ENCODE measurements around the gene CUX1. TPM values are rescaled to one million over a fixed set of nuclear protein-coding genes. Genes with fewer than 3 reads are reported as not detected.
"Not testable (repeated sequence)": the region's sequence is repeated elsewhere in the genome, so short reads cannot be mapped to it uniquely, and the experiment has no call there.

The CUX1 gene
- polyA plus RNA-seq, 12 donors, result 38.3 to 53.1 (median 44.7) TPM

DNA sequence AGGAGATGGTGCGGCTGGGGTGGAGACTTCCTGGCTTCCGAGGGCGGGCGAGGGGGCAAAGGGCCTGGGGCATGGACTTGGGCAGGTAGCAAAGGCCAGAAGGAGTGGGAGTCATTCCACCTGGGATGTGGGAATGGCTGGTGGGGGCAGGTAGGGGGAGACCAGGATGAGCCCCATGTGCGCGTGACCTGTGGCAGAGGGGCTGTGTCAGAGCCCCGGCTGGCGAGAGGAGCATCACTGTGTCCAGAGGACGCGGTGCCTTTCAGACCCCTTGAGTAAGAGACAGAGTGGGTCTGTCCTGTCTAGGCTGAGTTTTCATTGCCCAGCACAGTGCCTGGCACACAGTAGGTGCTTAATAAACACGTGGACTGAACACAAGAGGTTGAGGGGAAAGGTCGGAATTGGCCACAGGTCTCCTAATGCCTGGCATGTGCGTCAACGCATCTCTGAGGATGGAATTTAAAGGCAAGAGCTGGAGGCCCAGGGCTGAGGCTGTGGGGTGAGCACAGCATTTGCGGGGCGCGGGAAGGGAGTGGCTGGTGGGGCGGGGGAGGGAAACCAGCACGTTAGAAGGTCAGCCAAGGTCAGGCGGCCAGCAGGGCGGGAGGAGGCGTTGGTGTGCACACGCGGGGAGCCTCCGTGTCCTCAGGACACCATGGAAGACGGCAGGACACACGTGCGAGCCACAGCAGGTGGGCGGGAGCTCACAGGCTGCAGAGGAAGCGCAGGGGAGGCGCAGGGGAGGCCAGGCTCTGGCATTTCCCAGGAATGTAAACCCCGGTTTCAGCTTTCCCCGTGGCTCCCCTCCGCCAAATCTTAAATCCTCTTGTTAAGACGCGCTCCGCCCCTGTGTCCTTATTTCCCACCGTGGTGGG is 51.8 kb downstream of the CUX1 start:
- no peak for DNase-seq

DNA sequence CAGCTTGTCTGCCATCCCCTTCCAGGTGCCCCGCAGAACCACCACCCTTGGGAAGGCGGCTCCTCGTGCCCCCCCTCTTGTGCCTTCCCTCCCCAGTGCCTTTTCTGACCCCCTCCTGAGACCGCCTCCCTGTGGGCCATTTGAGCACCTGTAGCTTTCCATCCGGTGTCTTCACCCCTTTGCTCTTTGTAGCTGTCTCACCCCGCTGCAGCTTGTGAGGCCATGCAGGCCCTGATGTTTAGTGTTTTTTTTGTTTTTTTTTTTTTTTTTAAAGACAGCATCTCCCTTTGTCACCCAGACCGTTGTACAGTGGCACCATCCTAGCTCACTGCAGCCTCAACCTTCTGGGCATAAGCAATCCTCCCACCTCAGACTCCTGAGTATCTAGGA is 52.5 kb downstream of the CUX1 start:
- no peak for DNase-seq

DNA sequence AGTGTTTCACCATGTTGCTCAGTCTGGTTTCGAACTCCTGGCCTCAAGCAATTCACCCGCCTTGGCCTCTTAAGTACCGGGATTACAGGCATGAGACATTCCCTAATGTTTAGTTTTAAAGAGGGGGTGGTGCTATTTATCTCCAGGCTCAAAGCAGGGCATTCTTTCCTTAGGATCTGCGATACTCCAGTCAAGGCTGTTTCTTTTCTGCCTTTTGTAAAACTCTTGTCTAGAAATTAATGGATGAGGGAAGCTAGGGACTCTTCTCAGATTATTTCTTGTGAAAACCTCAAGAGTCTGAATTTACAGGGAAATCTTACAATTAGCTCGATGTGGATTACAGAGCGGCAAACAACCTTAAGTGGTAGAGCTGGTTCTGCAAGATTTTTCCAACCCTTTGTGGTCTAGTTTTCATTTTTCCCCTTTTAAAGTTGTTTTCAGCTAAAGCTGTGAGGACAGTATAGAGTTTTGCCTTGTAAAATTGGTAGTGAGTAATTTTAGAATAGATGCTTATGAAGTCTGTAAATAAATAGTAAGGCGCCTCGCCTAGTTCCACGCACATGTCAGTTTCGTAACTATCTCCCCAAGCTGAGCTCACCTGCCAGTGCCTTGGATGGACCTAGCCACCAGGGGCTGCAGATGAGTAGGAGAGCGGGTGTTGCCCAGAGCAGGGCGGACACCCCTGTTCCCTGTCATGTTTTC is 53.1 kb downstream of the CUX1 start:
- DNase-seq, result no peak

DNA sequence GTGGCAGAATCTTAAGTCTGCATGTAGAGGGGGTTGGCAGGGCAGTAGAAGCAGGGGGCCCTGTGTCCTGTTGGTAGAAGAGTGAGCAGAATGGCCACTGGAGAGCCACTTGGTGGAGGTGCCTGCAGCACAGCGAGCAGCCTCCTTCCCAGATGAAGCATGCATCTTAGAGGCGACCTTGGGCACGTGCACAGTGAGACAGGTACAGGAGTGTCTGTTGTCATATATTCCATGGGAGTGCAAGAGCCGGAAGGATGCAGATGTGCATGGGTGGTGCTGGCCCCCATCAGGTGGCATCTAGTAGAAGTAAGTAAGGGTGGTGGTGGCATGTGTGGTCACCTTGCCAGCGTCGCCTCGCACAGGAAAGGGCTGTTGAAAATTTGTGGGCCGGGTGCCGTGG is 53.9 kb downstream of the CUX1 start:
- no peak for DNase-seq

DNA sequence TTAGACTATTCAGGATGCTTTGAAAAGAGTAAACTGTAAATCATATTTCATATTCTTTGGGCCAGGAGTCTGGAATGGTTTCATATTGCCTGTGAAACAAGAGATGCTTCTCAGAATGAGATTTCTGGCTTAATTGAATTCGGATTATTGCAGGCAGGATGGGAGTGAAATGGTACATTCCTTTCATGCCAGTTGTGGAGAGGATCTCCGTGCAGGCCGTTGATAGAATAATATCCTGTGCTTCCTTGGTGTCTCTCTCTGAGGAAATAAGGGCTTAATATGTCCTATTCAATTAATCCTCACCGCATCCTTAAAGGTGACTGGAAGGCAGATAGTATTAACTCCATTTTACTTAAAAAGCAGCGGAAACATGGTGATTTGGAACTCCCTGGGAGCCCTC is 56.6 kb downstream of the CUX1 start:
- no peak for DNase-seq

DNA sequence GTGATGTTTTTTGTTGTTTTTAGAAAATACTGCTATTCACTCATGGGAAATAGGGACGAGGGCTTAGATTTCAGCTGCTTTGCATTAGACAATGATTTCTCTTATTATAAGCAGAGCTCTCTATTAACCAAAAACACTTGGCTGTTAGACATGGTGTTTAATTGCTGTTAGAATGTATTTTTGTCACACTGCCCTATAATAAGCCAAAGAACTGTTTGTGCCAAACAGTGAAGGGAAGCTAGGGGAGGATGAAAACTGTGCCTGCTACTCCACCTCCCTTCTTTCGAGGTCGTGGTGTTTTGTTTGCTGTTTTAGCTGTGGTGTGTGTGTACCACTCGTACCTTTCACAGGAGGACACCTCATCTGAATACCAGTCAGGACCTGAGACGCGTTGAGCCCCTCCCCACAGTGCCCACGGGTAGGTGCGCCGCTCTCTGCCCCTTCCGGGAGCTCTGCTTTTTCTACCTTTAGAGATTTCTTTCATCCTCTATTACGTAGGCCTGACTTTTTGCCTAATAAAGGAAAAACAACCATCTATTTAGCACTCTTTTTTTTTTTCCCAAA is 57.9 kb downstream of the CUX1 start:
- DNase-seq, result no peak

DNA sequence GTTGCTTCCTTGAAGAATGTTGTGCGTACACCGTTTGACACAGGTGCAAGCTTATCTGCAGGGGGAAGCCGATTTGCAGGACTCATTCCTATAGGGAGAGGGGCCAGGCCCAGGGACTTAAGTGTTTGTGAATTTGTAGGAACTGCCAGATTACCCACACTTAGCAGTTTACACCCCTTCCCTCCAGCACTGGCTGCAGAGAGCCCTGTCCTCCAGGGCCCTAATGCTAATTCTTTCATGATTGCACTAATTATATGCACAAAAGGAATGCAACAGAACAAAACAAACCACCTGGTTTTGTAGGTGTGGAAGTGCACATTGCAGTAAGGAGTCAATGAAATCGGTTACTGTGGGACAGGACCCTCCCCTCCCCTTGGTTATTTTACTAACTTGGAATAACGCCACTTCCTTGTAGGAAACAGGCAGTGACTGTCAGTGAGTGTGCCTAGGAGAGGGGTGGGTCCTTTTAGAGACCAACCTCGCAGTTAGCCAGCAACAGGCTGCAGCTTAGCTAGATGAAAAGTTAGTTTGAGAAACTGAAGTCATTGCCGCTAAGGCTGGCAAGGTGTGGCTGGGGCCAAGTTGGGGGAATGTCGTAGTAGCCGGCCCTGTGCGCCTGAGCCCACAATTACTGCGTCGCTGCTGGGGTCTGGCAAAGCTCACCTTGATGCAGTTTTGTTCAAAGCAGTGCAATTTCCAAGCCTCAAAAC is 60.6 kb downstream of the CUX1 start:
- no peak for DNase-seq

DNA sequence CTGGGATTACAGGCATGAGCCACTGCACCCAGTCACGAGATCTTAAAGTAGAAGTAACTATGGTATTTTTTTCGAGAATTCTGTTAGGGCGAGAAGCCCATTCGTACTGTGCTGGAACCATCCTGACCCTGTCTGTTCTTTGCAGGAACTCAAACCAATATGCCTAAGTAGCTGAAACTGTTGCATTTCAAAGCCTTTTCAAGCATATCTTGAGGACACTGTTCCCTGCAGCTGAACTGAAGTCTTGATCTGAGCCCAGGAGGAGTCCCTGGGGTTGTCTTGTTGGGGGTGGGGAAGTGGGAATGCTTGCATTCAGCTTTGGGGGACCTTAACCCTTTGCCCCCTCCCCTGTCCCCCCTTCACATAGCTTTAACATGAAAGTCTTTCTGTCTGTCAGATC is 61.5 kb downstream of the CUX1 start:
- DNase-seq, result no peak

DNA sequence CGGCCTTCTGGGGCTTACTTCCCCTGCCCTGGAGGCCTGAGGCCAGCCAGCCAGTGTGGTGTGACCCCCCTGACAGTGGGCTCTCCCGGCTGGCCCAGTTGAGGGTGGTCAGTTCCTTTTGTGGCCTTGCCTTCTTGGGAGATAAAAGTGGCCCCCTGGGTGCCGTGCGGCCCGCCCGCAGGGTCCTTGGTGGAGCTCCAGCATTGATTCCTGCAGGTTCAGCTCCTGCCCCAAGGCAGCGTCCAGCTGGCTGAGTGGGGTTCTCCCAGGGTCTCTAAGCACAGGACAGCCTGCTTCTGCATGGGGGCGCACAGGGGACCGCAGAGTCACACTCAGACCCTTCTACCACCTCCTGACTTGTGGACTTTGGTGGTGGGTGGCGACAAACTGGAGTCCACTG is 62.1 kb downstream of the CUX1 start:
- DNase-seq, result no peak

DNA sequence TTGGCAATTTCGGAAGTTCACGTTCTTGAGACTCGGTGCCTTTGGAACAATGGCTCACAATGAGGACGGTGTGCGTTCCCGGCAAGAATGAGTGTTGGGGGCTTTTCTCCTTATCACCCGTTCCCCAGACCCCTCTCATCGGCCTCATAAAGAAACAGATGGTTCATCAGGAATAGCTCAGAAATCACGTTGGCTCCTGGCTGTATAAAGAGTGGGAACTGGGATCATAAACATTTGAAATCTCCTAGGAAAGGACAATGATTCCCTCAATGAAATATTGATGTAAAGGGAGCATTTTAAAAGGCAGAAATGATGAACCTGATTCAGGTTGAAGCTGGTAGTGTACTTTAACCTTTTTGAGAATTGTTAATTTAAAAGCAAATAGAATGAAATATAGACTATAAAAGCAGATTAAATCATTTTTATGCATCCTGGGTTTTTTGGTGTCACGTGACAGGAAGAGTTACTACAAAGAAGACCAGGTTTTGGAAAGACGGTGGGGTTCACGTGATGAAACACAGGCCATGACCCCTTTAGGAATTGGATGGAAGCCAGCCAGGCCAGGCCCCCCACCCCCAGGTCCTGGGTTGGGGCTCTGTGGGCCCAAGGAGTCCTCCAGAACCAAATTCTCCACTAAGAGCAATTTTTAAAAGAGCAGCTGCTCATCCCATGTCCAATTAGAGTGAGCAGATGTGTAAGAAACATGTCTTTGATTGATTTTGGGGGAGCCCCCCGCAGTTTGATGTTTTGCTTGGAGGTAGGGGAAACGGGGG is 63.0 kb downstream of the CUX1 start:
- DNase-seq, result no peak

DNA sequence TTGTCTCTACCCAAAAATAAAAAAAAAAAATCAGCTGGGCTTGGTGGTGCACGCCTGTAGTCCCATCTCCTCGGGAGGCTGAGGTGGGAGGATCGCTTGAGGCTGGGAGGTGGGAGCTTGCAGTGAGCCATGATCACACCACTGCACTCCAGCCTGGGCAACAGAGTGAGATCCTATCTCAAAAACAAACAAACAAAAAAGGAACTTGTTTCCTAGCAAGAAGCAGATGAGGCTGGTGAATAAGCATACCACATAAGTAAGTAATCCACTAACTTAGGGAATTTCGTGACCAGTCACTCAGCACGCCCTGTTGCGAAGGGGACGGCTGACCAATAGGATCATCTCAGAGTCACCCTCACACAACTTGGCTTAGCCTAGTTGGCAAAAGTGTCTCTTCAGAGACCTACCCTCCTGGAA is 64.6 kb downstream of the CUX1 start:
- DNase-seq, result no peak

DNA sequence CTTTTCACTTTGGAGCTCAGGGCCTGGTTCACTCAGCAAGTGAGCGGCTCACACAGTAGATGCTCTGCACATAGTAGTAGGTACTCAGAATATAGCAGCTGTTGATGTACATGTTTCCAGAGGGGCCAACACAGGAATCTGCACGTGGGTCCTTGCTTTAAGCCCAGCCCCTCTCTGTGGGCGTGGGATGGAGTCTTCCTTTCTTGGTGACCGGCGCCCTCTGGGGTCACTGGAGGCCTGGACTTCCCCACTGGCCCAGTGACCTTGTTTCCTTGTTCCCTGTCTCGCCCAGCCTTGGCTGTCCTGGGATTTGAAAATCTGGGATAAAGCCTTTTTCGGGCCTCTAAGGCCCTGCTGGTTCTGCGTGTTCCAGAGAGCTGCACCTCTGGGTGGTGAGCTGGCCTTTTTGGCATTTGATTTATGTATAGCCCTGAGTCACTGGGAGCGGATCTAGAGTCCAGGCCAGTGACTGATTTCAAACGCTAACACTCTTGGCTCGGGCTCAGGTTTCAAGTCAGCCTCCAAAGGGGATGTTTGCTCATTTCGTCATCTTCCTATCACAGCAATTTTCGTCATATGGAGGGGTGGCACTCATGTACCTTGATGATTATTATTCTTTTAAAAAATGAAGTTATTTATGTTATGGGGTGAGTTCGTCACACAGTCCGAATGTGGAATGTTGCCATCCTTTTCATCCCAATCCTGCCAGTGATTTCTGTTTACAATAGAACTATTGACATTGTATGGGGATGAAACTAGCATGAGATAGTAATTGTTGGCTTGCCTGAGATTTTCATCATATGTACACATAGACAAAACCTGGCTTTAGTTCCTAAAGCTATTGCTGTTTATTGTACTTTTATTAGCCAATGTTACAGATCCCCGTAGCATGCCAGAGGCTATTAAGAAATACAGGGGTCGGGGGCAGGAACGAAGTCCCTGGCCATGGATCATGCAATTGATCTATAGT is 65.5 kb downstream of the CUX1 start:
- DNase-seq, result peak; percentile 59

DNA sequence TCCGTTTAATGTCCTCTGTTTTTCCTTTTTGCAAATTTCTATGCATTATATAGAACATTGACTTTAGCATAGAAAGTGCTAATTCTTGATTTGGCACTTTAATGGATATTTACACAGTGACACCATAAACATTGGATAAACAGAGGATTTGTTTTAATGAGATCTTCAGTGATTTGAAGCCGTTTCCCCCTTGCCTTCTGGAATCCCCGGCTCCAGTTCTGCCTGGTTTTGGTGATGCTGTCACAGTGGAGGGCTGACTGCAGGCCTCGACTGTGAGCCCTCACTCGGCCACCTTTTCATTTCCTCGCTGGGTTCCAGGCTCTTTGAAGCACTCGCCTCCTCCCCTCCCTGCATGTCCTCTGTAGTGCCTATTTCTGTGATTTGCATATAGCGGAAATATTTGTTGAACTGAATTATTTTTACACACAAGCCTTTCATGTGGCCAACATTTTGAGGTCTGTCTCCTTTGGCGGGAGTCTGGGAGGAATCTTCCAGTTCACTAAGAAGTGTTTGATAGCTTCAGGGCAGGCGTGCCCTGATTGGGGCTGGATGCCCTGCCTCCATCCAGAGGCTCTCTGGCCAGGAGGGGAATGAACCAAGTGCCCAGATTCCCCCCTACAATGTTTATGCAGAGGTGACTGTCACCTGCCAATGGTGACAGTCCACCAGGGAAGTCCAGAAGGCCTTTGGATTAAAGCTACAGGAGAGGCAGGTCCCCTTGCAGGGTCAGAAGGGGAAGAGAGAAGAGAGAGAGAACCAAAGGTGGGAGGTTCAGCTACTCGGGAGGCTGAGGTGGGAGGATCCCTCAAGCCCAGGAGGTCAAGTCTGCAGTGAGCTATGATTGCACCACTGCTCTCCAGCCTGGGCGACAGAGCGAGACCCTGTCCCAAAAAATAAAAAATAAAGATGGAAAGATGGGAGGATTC is 67.5 kb downstream of the CUX1 start:
- no peak for DNase-seq

DNA sequence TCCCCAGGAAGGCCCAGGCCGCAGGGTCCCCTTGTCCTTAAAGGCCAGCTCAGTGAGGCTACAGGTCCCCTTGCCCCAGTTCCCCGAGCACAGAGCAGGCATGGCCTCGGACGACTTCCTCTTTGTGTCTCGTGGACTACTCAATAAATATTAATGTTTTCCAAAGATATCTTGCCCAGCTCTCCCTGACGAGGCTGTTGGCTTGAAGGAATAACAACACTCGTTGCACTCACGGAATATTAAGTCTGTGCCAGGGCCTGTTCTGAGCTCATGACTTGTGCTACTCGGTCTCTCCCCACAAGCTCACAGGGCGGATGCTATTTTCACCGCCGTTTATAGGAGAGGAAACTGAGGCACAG is 68.2 kb downstream of the CUX1 start:
- DNase-seq, result no peak

DNA sequence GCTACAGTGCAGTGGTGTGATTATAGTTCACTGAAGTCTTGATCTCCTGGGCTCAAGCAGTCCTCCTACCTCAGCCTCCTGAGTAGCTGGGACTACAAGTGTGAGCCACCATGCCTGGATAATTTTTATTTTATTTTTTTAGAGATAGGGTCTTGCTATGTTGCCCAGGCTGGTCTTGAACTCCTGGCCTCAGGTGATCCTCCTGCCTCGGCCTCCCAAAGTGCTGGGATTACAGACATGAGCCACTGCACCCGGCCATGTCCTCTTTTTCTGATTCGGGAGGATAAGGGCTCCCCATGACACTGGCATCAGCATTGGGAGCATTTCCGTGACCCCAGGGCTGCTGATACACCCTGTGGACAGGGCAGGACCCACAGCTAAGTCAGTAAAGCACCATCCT is 69.9 kb downstream of the CUX1 start:
- DNase-seq, result not testable (repeated sequence)

DNA sequence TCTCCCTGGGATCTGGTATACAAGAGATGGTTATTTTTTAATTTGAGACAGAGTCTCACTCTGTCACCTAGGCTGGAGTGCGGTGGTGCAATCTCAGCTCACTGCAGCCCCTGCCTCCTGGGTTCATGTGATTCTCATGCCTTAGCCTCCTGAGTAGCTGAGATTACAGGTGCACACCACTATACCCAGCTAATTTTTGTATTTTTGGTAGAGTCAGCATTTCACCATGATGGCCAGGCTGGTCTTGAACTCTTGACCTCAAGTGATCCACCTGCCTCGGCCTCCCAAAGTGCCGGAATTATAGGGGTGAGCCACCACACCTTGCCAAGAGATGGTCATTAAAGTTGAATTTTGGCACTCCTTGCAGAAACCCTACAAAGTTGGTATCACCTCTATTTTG is 71.1 kb downstream of the CUX1 start:
- not testable (repeated sequence) for DNase-seq

DNA sequence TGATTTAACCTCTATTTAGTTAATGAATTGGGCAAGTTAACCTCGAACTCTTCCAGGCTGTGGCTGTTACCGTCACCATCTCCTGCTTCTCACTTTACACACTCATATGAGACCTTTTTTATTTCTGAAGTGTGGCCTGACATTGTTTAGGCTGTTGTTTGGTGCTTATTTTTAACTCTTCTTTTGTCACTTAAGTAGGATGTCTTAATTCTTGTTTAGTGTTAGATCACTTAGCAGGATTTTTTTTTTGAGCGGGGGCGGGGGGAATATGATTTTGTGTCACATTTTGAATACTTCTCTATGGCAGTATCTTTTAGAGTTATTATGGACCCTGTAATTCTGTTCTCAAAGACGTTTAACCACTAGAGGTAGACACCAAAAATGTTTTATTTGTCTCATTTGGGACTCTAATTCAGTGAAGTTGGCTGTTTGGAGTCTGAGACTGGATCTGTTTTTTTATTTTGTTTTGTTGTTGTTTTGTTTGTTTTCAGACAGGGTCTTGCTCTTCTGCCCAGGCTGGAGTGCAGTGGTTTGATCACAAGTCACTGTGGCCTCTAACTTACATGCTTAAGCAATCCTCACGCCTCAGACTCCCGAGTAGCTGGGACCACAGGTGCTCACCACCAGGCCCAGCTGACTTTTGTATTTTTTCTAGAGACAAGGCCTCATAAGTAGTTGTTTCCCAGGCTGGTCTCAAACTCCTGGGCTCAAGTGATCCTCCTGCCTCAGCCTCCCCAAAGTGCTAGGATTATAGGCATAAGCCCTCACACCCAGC is 73.5 kb downstream of the CUX1 start:
- no peak for DNase-seq

DNA sequence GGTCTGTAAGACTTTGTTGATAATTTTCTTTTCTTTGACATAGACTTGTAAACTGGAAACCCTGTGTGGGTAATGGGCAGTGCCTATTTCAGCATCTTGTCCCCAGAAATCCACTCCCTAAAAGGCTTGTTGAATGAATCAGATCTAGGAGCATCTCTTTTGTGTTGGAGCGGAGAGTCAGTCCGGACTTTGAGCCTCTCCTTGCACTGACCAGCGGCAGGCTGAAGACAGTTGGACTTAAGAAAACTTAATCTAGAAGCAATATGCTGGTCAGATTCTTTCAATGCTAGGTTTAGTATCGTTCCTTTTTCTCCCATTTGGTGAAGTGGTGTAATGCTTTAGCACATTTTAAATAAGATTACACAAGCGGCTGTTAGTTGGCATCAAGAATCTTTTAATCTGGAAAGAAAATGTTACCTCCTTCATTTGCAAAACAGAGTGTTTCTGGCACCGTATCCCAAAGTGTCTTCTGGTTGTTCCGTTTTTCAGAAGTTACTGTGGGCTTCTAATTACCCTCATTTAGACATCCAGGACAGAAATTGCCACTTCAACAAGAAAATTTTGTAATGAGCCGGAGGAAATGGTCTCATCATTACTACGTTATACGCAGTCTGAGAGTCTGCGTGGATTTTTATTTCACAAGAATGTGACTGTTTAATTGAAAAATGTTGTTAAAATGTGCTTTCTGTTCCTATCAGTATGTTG is 74.7 kb downstream of the CUX1 start:
- no peak for DNase-seq

Data from muscle of arm (tissue), 12 donors.